Measurements from ENCODE around the gene S100A4. TPM values are rescaled to one million over a fixed set of nuclear protein-coding genes. Genes with fewer than 3 reads are reported as not detected.

The S100A4 gene
- total and polyA plus RNA-seq, 5 donors: 95.9 to 329 (median 160) TPM

DNA sequence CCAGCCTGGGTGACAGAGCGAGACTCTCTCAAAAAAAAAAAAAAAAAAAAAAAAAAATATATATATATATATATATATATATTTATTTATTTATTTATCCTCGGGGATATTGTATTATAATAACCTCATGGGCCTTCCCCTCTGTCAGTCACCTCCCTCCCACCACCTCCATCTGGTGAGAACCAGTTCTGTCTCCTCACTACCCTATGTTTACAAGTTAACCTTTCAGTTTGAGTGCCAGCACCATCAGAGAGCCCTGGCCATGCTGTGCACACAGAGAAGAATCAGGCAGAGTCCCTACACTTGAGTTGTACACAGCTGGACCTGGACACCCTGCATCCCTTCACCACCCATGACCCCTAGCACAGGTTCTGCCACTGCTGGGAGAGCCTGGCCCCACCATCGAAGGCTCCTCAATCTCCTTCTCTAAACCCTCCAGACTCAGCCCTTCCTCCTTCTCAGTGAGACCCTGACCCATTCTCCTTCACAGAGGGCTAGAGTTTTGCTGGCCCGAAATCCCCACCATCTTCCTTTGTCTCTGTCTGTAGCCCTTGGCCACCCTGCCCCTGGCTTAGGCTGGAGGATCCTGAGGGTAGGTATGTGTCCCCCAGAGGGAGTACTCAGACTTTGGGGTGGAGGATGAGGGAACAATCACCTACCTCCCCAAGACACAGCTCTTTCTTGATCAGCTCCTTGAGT is 6.1 kb downstream of the S100A4 start:
- no peak for DNase-seq
- peaks cover 5% of the 10 kb centered on the region for H3K4me1 ChIP-seq (ENCODE audit: control insufficient read depth, insufficient read depth, low read length)
- H3K9me3 ChIP-seq (ENCODE audit: control insufficient read depth, low read length): no peaks in the 10 kb centered on the region
- no peak overlapping the region for H3K27ac ChIP-seq (ENCODE audit: low read length)
- no peak for ATAC-seq
- no peak overlapping the region for H3K4me3 ChIP-seq (ENCODE audit: low read length)
- no peaks in the 10 kb centered on the region for H3K27me3 ChIP-seq (ENCODE audit: control insufficient read depth, insufficient read depth)
- intact Hi-C loops (cut with DNase I): no loop called here
- 87% methylated on average over 4 of the region's 4 CpGs for WGBS

DNA sequence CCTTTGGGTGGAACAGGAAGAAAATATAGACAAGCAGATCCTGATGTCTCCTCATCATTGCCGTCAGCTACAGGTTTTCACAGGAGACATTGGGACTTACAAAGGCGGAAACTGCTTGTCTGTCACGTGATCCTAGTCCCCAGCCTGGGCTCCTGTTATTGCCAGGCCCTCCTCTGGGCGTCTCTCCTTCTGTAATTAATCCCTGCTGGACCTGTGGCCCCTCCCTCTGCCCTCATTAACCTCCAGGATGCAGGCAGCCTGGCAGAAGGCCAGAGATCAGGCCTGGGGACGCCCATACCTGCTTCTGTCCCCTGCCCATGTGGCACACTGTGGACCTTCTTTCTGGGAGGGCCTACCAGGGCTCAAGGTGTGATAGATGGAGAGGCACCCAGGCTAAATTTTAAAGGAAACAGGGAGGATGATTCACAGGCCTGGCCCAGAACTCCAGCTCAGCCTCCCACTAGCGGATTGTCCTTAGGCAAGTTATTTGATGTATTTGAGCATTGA is 7.2 kb downstream of the S100A4 start:
- intact Hi-C loops (cut with DNase I): no loop called here
- Histone ChIP-seq H3K4me1 (ENCODE audit: control insufficient read depth, insufficient read depth, low read length) (no peaks in the 10 kb centered on the region), H3K27ac (ENCODE audit: low read length) (no peak overlapping the region), H3K27me3 (ENCODE audit: control insufficient read depth, insufficient read depth) (no peaks in the 10 kb centered on the region), H3K4me3 (ENCODE audit: low read length) (no peak overlapping the region), H3K9me3 (ENCODE audit: control insufficient read depth, low read length) (no peaks in the 10 kb centered on the region)
- DNase-seq: peak in 1 of 3 donors; percentile 56
- 78% methylated on average over 6 of the region's 6 CpGs for WGBS
- no peak for ATAC-seq

DNA sequence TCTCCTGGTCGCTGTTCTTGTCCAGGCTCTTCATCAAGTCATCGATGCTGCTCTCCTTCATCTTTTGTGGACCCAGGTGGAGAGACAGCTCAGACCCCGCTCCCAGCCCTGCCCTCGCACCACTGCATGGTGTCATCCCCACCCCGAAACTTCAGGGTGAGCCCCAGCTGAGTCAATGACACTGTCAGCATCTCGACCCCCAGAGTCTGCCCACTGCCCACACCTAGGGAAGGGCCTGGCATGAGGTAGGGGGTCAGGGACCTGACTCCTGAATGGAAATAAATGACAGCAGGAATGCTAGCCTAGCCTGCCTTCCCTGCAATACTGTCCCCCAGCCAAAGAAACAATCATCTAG is 8.3 kb downstream of the S100A4 start:
- DNase-seq (no peak), ATAC-seq (no peak)
- Histone ChIP-seq H3K27ac (ENCODE audit: low read length) (no peak overlapping the region), H3K4me1 (ENCODE audit: control insufficient read depth, insufficient read depth, low read length) (no peaks in the 10 kb centered on the region), H3K9me3 (ENCODE audit: control insufficient read depth, low read length) (no peaks in the 10 kb centered on the region), H3K27me3 (ENCODE audit: control insufficient read depth, insufficient read depth) (no peaks in the 10 kb centered on the region), H3K4me3 (ENCODE audit: low read length) (no peak overlapping the region)
- WGBS: over 99% methylated on average over 6 of the region's 6 CpGs
- intact Hi-C loops (cut with DNase I): no loop called here

DNA sequence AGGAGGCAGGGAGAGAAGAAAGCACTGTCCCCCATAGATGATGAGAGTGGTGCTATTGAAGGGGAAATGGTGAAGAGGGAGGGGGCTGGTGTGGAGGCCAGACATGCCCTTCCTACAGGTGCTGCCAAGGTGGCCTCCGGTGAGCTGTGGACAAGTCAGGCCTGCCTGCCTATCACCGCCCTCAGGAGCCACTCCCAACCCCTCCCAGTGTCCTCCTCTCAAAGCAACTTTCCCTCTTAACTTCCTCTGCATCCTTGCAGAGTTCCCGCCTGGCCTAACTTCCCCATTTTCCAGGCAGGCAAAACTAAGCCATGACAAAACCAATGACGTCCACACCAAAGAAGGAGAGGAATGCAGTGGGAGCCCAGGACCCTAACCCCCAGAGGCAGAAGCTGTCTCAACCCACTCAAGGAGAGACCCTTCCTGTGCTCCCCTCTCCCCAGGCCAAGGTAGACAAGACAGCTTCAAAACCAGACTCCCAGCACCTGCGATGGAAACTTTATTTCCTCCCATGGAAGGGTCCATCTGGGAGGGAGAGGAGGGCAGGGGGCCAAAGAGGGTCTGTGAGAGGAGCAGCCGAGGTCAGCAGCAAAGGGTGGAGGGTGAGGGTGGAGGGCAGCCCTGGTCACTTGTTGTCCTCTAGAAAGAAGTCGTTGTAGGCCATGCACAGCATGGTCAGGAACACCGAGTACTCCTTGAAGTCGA is 8.8 kb downstream of the S100A4 start:
- ATAC-seq (peak in 1 of 2 donors; percentile 3), DNase-seq (peak in 1 of 3 donors; percentile 63)
- Histone ChIP-seq H3K4me3 (ENCODE audit: low read length) (peak overlapping the region; percentile 73), H3K27ac (ENCODE audit: low read length) (peak overlapping the region; percentile 97), H3K27me3 (ENCODE audit: control insufficient read depth, insufficient read depth) (no peaks in the 10 kb centered on the region), H3K4me1 (ENCODE audit: control insufficient read depth, insufficient read depth, low read length) (no peaks in the 10 kb centered on the region), H3K9me3 (ENCODE audit: control insufficient read depth, low read length) (no peaks in the 10 kb centered on the region)
- intact Hi-C loops (cut with DNase I): no loop called here
- 87% methylated on average over 9 of the region's 9 CpGs for WGBS

DNA sequence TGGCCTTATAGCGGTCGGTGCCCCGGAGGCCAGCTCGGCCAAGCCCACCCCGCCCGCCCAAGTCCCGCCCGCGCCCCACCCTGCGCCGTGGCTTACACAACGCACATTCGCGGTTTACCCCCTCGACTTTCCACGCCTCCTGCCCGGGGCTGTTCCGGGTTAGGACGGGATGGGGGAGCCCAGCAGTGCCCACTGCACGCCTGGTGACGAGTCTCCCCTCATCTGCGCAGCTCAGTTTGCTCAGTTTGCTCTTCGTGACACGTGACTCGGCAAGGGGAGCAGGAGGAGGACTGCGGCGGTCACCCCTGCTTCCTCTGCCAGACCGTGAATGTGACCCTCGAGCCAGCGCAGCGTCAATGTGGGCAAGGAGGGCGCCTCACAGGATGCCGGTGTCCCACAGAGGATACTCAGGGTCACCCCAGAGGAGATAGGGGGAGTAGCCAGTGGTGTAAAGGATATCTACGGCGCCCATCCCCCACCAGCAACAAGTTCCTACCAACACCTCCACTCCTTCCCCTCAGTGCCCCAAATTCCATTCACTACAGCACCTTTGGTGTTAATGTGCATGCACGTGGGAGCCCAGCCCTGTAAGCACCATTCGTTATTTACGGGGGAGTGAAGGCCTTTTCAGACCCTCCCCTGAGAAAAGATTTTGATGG is 9.5 kb downstream of the S100A4 start:
- H3K4me1 ChIP-seq (ENCODE audit: control insufficient read depth, insufficient read depth, low read length): no peaks in the 10 kb centered on the region
- H3K27me3 ChIP-seq (ENCODE audit: control insufficient read depth, insufficient read depth): no peaks in the 10 kb centered on the region
- 2% methylated on average over 38 of the region's 38 CpGs for WGBS
- peak; percentile 92 to 96 (median 95) for DNase-seq
- intact Hi-C loops (cut with DNase I): no loop called here
- peak overlapping the region; percentile 97 for H3K27ac ChIP-seq (ENCODE audit: low read length)
- ATAC-seq: peak; percentile 86
- H3K4me3 ChIP-seq (ENCODE audit: low read length): peak overlapping the region; percentile 73
- no peaks in the 10 kb centered on the region for H3K9me3 ChIP-seq (ENCODE audit: control insufficient read depth, low read length)

DNA sequence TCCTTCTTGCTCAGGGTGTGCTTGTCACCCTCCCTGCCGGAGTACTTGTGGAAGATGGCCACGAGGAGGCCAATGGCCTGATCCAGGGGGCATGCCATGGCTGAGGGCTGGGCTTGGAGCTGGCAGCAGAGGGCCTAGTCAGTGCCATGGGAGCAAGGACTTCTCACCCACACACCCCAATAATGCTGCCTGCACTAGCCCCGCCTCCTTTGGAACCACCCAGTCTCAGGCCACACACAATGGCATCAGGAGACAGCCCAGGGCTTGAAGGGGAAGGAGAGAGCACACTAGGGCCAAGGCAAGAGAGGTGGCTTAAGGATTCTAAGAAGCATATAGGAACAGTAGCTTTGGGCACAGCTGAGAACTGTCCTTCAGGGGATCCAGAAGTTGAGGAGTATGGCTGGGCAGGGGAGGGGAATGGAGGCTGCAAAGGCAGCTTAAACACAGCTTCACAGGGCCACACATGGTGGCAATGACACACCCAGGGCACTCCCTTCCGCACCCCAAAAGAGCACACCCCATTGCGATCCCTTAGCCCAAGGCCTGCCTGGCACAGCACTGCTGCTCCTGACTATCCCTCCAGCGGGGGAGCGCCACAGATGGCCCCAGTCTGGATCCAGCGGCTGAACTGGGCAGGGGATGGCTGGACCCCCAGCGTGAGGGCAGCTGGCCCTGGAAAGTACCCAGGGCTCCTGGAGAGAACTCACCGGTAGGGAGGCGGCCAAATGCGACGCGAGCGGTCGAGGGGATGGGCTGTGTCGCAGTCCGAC is 10.2 kb downstream of the S100A4 start, which contains the start of gene S100A6:
Gene S100A6 (minus strand): TSS at position 750 of the 770 bp plus-strand sequence. CDS start 652 bp downstream, at position 98.
- Histone ChIP-seq H3K4me1 (ENCODE audit: control insufficient read depth, insufficient read depth, low read length) (no peaks in the 10 kb centered on the region), H3K27ac (ENCODE audit: low read length) (peak within 1 kb of the TSS; percentile 97), H3K4me3 (ENCODE audit: low read length) (peak within 1 kb of the TSS; percentile 73), H3K9me3 (ENCODE audit: control insufficient read depth, low read length) (no peaks in the 10 kb centered on the region), H3K27me3 (ENCODE audit: control insufficient read depth, insufficient read depth) (no peaks in the 10 kb centered on the region)
- peak; percentile 69 to 73 for ATAC-seq
- intact Hi-C loops (cut with DNase I): loop anchor here in 1 of 4 donors (2.0 kb wide), 1 partner anchor 33 kb away; no protein-coding TSS in a partner anchor
- peak; percentile 75 to 88 (median 86) for DNase-seq
- 17% methylated on average over 18 of the region's 18 CpGs for WGBS

DNA sequence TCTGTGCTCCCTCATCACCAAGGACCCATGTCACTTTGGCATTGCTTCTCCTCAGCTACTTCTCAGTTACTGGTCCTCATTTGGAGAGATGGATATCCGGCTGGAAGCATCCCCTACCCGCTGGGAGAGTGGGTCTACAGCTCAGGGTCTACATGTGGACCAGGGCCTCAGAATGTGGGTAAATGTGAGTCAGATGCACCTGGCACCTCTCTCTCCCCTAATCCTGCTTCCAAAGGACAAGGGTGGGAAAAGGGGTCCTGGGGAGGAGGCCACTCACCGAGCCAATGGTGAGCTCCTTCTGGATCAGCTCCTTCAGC is 10.7 kb downstream of the S100A4 start:
- Histone ChIP-seq H3K27ac (ENCODE audit: low read length) (peak overlapping the region; percentile 97), H3K9me3 (ENCODE audit: control insufficient read depth, low read length) (no peaks in the 10 kb centered on the region), H3K27me3 (ENCODE audit: control insufficient read depth, insufficient read depth) (no peaks in the 10 kb centered on the region), H3K4me1 (ENCODE audit: control insufficient read depth, insufficient read depth, low read length) (no peaks in the 10 kb centered on the region), H3K4me3 (ENCODE audit: low read length) (peak overlapping the region; percentile 73)
- no peak for ATAC-seq
- intact Hi-C loops (cut with DNase I): loop anchor here in 2 of 4 donors (2.0 to 5.0 kb wide), 2 partner anchors 32 to 34 kb away; partner anchors contain the start of gene S100A2 (in 1 of the 2)
- DNase-seq: no peak
- WGBS: 76% methylated on average over 3 of the region's 3 CpGs

DNA sequence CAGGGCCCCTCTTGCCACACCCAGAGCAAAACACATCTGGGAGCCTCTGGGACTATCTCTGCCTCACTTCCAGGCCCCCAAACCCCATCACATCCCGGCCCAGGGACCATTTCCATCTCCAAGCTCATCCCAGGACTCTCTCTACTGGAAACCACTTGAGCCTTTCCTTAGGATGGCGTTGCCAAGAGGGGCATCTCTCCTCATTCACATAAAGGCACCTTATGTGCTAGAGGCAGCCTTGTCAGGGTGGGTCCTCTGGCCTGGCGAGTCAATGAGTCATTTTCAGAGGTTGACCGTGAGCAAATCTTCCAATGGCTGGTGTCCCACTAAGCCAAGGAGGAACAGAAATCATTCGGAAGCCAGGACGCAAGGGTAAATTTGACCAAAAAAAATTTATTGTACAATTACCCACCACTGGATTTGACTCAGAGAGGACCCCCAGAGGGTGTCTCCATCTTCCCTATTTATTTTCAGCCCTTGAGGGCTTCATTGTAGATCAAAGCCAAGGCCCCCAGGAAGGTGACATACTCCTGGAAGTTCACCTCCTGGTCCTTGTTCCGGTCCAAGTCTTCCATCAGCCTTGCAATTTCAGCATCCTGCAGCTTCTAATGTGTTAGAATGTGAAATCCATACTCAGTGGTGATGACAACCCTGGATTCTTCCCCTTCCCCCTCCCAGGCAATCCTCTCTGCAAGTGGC is 11.2 kb downstream of the S100A4 start:
- WGBS: 77% methylated on average over 7 of the region's 7 CpGs
- ATAC-seq (no peak), DNase-seq (no peak)
- Histone ChIP-seq H3K27ac (ENCODE audit: low read length) (peak overlapping the region; percentile 97), H3K4me3 (ENCODE audit: low read length) (peak overlapping the region; percentile 73), H3K27me3 (ENCODE audit: control insufficient read depth, insufficient read depth) (no peaks in the 10 kb centered on the region), H3K4me1 (ENCODE audit: control insufficient read depth, insufficient read depth, low read length) (no peaks in the 10 kb centered on the region), H3K9me3 (ENCODE audit: control insufficient read depth, low read length) (no peaks in the 10 kb centered on the region)
- intact Hi-C loops (cut with DNase I): loop anchor here in 2 of 4 donors (2.0 to 5.0 kb wide), 2 partner anchors 33 to 34 kb away; partner anchors contain the start of gene S100A2 (in 1 of the 2)

DNA sequence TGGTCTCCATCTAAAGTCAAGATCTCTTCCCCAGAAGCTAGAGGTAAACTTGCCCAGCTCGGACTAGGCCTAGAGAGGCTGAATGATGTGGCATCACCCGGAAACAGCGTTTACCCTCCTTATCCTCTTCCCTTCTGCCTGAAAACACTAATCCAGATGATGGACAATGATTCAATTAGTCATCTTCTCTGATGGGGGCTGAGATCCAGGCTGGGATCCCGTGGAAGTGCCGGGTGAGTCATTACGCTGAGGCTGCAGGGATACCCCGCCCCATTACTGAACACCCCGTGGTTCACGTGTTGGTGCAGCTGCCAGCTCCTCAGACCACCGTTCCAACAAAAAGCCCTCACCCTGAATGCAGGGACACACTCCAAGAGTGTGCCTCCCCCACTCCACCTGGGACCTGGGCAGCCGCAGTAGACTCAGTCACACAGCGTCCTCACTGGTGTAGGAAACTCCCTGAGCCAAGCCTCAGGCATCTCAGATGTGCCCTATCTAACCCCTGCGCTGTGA is 11.9 kb downstream of the S100A4 start:
- peak; percentile 4 to 61 for ATAC-seq
- WGBS: 46% methylated on average over 13 of the region's 13 CpGs
- intact Hi-C loops (cut with DNase I): loop anchor here in 3 of 4 donors (2.0 to 5.0 kb wide), 3 partner anchors 34 to 37 kb away; partner anchors contain the start of gene S100A2 (in 1 of the 3)
- Histone ChIP-seq H3K9me3 (ENCODE audit: control insufficient read depth, low read length) (no peaks in the 10 kb centered on the region), H3K4me1 (ENCODE audit: control insufficient read depth, insufficient read depth, low read length) (no peaks in the 10 kb centered on the region), H3K27me3 (ENCODE audit: control insufficient read depth, insufficient read depth) (no peaks in the 10 kb centered on the region), H3K4me3 (ENCODE audit: low read length) (peak overlapping the region; percentile 73), H3K27ac (ENCODE audit: low read length) (peak overlapping the region; percentile 61)
- peak; percentile 78 to 81 (median 81) for DNase-seq
